Mesenchymal stem cell (in vitro differentiated cells and primary cell): ENCODE results near the gene ADARB2.

Experiments used
- DNase-seq: peaks from one replicate; pipeline ENCODE4 v3.0.0-alpha.2; 2013
- H2AFZ ChIP-seq: one replicate; pipeline ENCODE4 v1.6.1; 2013; ENCODE audit warnings: low read depth, mild to moderate bottlenecking, control low read depth, inconsistent platforms, low read length, moderate library complexity
- H2AK5ac ChIP-seq: 2 replicates; pipeline ENCODE4 v1.6.1; 2013; ENCODE audit warnings: low read length, moderate library complexity, mild to moderate bottlenecking, inconsistent platforms; ENCODE audit not compliant: severe bottlenecking
- H2BK120ac ChIP-seq: one replicate; pipeline ENCODE4 v1.6.1; 2013; ENCODE audit warnings: low read depth, mild to moderate bottlenecking, inconsistent platforms, low read length, moderate library complexity
- H2BK12ac ChIP-seq, 2 experiments: one replicate each; pipeline ENCODE4 v1.6.1; 2013; ENCODE audit warnings: inconsistent platforms in 2 of 2, low read length in 2 of 2, mild to moderate bottlenecking in 2 of 2, moderate library complexity in 2 of 2, control low read depth in 1 of 2
- H2BK15ac ChIP-seq: one replicate; pipeline ENCODE4 v1.6.1; 2013; ENCODE audit warnings: mild to moderate bottlenecking, low read depth, inconsistent platforms; ENCODE audit not compliant: poor library complexity, severe bottlenecking
- H2BK5ac ChIP-seq: 2 replicates; pipeline ENCODE4 v1.6.1; 2013; ENCODE audit warnings: low read depth, mild to moderate bottlenecking, low read length, control low read depth, inconsistent platforms; ENCODE audit not compliant: poor library complexity, severe bottlenecking
- H3K14ac ChIP-seq, 2 experiments: one replicate each; pipeline ENCODE4 v1.6.1; 2013; ENCODE audit warnings: inconsistent platforms in 2 of 2, low read length in 2 of 2, control low read depth in 1 of 2, mild to moderate bottlenecking in 1 of 2, moderate library complexity in 1 of 2
- H3K18ac ChIP-seq, 2 experiments: one replicate each; pipeline ENCODE4 v1.6.1; 2013; ENCODE audit warnings: inconsistent platforms in 2 of 2, low read length in 2 of 2, control low read depth in 1 of 2, low read depth in 1 of 2, mild to moderate bottlenecking in 1 of 2
- H3K23ac ChIP-seq, 2 experiments: one replicate each; pipeline ENCODE4 v1.6.1; 2013; ENCODE audit warnings: inconsistent platforms in 2 of 2, low read length in 2 of 2, mild to moderate bottlenecking in 2 of 2, moderate library complexity in 2 of 2, control low read depth in 1 of 2
- H3K27ac ChIP-seq: 2 replicates; pipeline ENCODE4 v1.5.1; 2013; ENCODE audit warnings: mild to moderate bottlenecking, moderate library complexity, low read length, control low read depth, inconsistent platforms; ENCODE audit not compliant: poor library complexity, severe bottlenecking
- H3K27me3 ChIP-seq, 2 experiments: 2 replicates each; pipeline versions ENCODE4 v1.6.1 to v1.7.0; 2013; ENCODE audit warnings: low read length in 2 of 2, mild to moderate bottlenecking in 2 of 2, moderate library complexity in 2 of 2, control low read depth in 1 of 2, inconsistent platforms in 1 of 2; ENCODE audit not compliant: control insufficient read depth in 1 of 2, insufficient read depth in 1 of 2
- H3K36me3 ChIP-seq, 2 experiments: 2 replicates each; pipeline versions ENCODE4 v1.6.1 to v1.7.0; 2013; ENCODE audit warnings: low read length in 2 of 2, control low read depth in 1 of 2, inconsistent platforms in 1 of 2, low read depth in 1 of 2, mild to moderate bottlenecking in 1 of 2; ENCODE audit not compliant: insufficient read depth in 2 of 2, control insufficient read depth in 1 of 2
- H3K4ac ChIP-seq, 2 experiments: one replicate each; pipeline ENCODE4 v1.6.1; 2013; ENCODE audit warnings: inconsistent platforms in 2 of 2, low read length in 2 of 2, mild to moderate bottlenecking in 2 of 2, moderate library complexity in 2 of 2, control low read depth in 1 of 2, low read depth in 1 of 2
- H3K4me1 ChIP-seq: 2 replicates; pipeline ENCODE4 v1.6.1; 2013; ENCODE audit warnings: low read depth, low read length, control low read depth; ENCODE audit not compliant: control insufficient read depth, insufficient read depth
- H3K4me2 ChIP-seq: 2 replicates; pipeline ENCODE4 v1.6.1; 2013; ENCODE audit warnings: low read length, mild to moderate bottlenecking, inconsistent platforms; ENCODE audit not compliant: poor library complexity, severe bottlenecking
- H3K4me3 ChIP-seq, 2 experiments: 2 replicates each; pipeline versions ENCODE4 v1.5.1 to v1.7.0; 2013; ENCODE audit warnings: low read length in 2 of 2, mild to moderate bottlenecking in 2 of 2, control low read depth in 1 of 2, low read depth in 1 of 2; ENCODE audit not compliant: insufficient read depth in 1 of 2
- H3K79me1 ChIP-seq: replicated peaks from 2 replicates; pipeline ENCODE4 v1.6.1; 2013; ENCODE audit warnings: mild to moderate bottlenecking, control low read depth, low read length, inconsistent platforms; ENCODE audit not compliant: poor library complexity, severe bottlenecking
- H3K9ac ChIP-seq: 2 replicates; pipeline ENCODE4 v1.7.0; 2013; ENCODE audit warnings: mild to moderate bottlenecking, low read length, moderate library complexity
- H3K9me3 ChIP-seq: 2 replicates; pipeline ENCODE4 v1.7.0; 2013; ENCODE audit warnings: mild to moderate bottlenecking, low read length; ENCODE audit not compliant: control insufficient read depth
- H4K8ac ChIP-seq: one replicate; pipeline ENCODE4 v1.6.1; 2013; ENCODE audit warnings: inconsistent platforms, mild to moderate bottlenecking, low read length, moderate library complexity
- H4K91ac ChIP-seq: one replicate; pipeline ENCODE4 v1.6.1; 2013; ENCODE audit warnings: mild to moderate bottlenecking, low read length, inconsistent platforms
- WGBS: methylation state at CpG from one replicate; pipeline ENCODE4 v1.1.7; 2013; ENCODE audit warnings: mixed read lengths; 5-methylcytosine and 5-hydroxymethylcytosine counted together

ADARB2 gene

DNA sequence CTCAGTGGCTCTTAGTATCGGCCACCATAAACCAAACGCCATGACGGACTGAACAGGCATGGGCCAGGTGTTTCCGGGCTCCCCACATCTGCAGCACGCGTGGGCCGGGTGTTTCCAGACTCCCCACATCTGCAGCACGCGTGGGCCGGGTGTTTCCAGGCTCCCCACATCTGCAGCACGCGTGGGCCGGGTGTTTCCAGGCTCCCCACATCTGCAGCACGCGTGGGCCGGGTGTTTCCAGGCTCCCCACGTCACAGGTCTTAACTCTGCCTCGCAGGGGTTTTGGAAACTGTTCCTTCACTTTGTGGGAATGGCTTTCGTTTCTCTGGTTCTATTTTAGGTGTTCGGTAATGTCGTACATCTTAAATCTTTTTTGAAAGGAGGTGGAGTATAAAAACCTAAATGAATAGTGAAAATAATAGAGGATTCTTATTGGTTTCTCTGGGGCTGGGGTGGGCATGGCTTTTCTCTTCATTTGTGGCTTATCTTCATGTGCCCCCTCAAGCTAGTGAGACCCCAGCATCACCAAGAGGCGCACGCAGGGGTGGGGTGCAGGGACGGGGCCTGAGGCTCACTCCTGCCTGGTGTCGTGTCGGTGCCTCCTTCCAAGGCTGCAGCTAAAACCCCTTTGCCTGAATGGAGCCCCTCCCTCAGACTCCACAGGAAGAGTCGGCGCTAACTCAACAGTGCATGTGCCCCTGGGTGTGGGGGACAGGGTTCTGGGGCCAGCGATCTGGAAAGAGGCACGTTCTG, 554.9 kb downstream of the ADARB2 start:
- Histone ChIP-seq H3K79me1 (no peaks in the 10 kb centered on the region), H3K14ac (no peak overlapping the region), H3K27me3 (peaks cover 16 to 32% of the 10 kb centered on the region in 2 experiments), H2BK15ac (no peak overlapping the region), H2BK5ac (no peak overlapping the region), H2BK120ac (no peak overlapping the region), H4K91ac (no peak overlapping the region), H3K9ac (no peak overlapping the region), H2AK5ac (no peak overlapping the region), H3K4me3 (no peak overlapping the region), H3K9me3 (no peaks in the 10 kb centered on the region), H3K36me3 (no peaks in the 10 kb centered on the region), H3K23ac (no peak overlapping the region), H3K4me2 (no peak overlapping the region), H3K27ac (no peak overlapping the region), H3K18ac (no peak overlapping the region), H3K4me1 (no peaks in the 10 kb centered on the region), H2BK12ac (no peak overlapping the region), H4K8ac (no peak overlapping the region), H2AFZ (no peak overlapping the region), H3K4ac (no peak overlapping the region)
- DNase-seq = no peak
- 85% methylated on average over 30 of the region's 30 CpGs for WGBS

DNA sequence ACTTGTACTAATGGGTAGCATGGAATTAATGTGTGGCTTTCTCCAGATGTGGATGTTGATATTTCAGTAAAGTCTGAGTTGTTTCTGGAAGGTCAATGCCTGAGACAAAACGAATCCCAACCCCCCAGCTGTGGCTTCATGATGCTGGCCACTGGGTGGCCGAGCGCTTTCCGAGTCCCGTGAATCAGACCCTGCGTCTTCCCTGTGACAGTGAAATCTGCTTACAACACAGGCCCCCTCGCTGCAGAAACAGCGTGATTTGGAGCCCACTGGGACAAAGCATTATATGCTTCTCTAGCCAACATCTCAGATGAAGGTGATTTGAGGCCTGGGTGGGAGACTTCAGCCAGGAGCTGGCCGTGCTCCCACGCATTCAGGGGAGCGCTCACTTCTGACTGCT, 556.5 kb downstream of the ADARB2 start:
- Histone ChIP-seq H2AK5ac (no peak overlapping the region), H3K4ac (no peak overlapping the region), H2AFZ (no peak overlapping the region), H2BK120ac (no peak overlapping the region), H3K36me3 (no peaks in the 10 kb centered on the region), H4K8ac (no peak overlapping the region), H2BK5ac (no peak overlapping the region), H4K91ac (no peak overlapping the region), H3K4me2 (no peak overlapping the region), H3K4me1 (no peaks in the 10 kb centered on the region), H3K79me1 (no peaks in the 10 kb centered on the region), H3K9me3 (no peaks in the 10 kb centered on the region), H3K23ac (no peak overlapping the region), H3K14ac (no peak overlapping the region), H2BK15ac (no peak overlapping the region), H3K9ac (no peak overlapping the region), H3K4me3 (no peak overlapping the region), H3K27me3 (peaks cover 16 to 28% of the 10 kb centered on the region in 2 experiments), H3K18ac (no peak overlapping the region), H3K27ac (no peak overlapping the region), H2BK12ac (no peak overlapping the region)
- no peak for DNase-seq
- WGBS = 69% methylated on average over 11 of the region's 11 CpGs

- Histone ChIP-seq H3K27ac (no peak overlapping the region), H3K4me2 (no peak overlapping the region), H2BK120ac (no peak overlapping the region), H3K4ac (no peak overlapping the region), H3K27me3 (peaks cover 16 to 28% of the 10 kb centered on the region in 2 experiments), H3K79me1 (no peaks in the 10 kb centered on the region), H3K36me3 (no peaks in the 10 kb centered on the region), H3K9me3 (no peaks in the 10 kb centered on the region), H4K8ac (no peak overlapping the region), H2AK5ac (no peak overlapping the region), H2BK5ac (no peak overlapping the region), H3K4me1 (no peaks in the 10 kb centered on the region), H3K4me3 (no peak overlapping the region), H3K18ac (no peak overlapping the region), H4K91ac (no peak overlapping the region), H3K23ac (no peak overlapping the region), H2BK12ac (no peak overlapping the region), H3K9ac (no peak overlapping the region), H3K14ac (no peak overlapping the region), H2BK15ac (no peak overlapping the region), H2AFZ (no peak overlapping the region)
- DNase-seq = no peak
- 87% methylated on average over 15 of the region's 16 CpGs for WGBS
Measured at GRCh38 chr10:1180071-1180730, 557.1 kb downstream of the ADARB2 start.

GRCh38 chr10:1179346-1180070, 557.8 kb downstream of the ADARB2 start:
- no peak for DNase-seq
- H3K27me3 ChIP-seq = peaks cover 16 to 30% of the 10 kb centered on the region in 2 experiments
- H3K9ac ChIP-seq = no peak overlapping the region
- no peak overlapping the region for H2BK120ac ChIP-seq
- H3K4ac ChIP-seq = no peak overlapping the region
- H3K14ac ChIP-seq = no peak overlapping the region
- H3K4me1 ChIP-seq = no peaks in the 10 kb centered on the region
- H3K18ac ChIP-seq = no peak overlapping the region
- H3K4me2 ChIP-seq = no peak overlapping the region
- no peaks in the 10 kb centered on the region for H3K9me3 ChIP-seq
- no peak overlapping the region for H2BK5ac ChIP-seq
- H2BK15ac ChIP-seq = no peak overlapping the region
- H4K8ac ChIP-seq = no peak overlapping the region
- no peak overlapping the region for H3K4me3 ChIP-seq
- H4K91ac ChIP-seq = no peak overlapping the region
- no peaks in the 10 kb centered on the region for H3K36me3 ChIP-seq
- WGBS = 94% methylated on average over 20 of the region's 20 CpGs
- H3K27ac ChIP-seq = no peak overlapping the region
- no peak overlapping the region for H3K23ac ChIP-seq
- no peaks in the 10 kb centered on the region for H3K79me1 ChIP-seq
- H2AK5ac ChIP-seq = no peak overlapping the region
- no peak overlapping the region for H2BK12ac ChIP-seq
- no peak overlapping the region for H2AFZ ChIP-seq
